Endothelial cell of umbilical vein (primary cell): ENCODE measurements around the gene DNAJC21. TPM values are rescaled to one million over a fixed set of nuclear protein-coding genes. Genes with fewer than 3 reads are reported as not detected.

ENCODE experiments used
- BruUV-seq: library from RNA; stranded (reverse); fragments of 400-500 nt; replicated peaks from 2 replicates; lab custom pipeline; 2021; lab: Mats Ljungman, UMichigan
- CTCF ChIA-PET: fragments of 300-600, 350-600 bp; sonication (Branson Sonifier 250); formaldehyde crosslinking; loops from one replicate; lab custom pipeline; 2021; ENCODE audit warnings: antibody characterized with exemption, inconsistent platforms; lab: Charles Lee
- POLR2A ChIA-PET: fragments of 300-600, 350-600 bp; sonication (Branson Sonifier 250); formaldehyde crosslinking; loops from one replicate; lab custom pipeline; 2021; ENCODE audit warnings: antibody characterized with exemption, inconsistent platforms; lab: Charles Lee
- DNase-seq: peaks from one replicate; pipeline ENCODE4 v3.0.0-alpha.2; 2011; ENCODE audit warnings: low read depth, low spot score
- FAIRE-seq: peaks from 2 replicates; lab custom pipeline; 2011; peaks lifted over from hg19 to GRCh38; lab: Jason Lieb, UNC
- H2AFZ ChIP-seq: 2 replicates; pipeline ENCODE4 v1.6.0; 2012; ENCODE audit warnings: low read depth, low read length, control low read depth, inconsistent platforms
- H3K27ac ChIP-seq: 2 replicates; pipeline ENCODE4 v1.5.1; 2011; ENCODE audit warnings: low read depth, mild to moderate bottlenecking, control low read depth, low read length, moderate library complexity; ENCODE audit not compliant: insufficient read depth
- H3K27me3 ChIP-seq, 2 experiments: 2 replicates each; pipeline versions ENCODE4 v1.6.0 to v1.6.1; 2011; ENCODE audit warnings: low read length in 2 of 2, mixed read lengths in 1 of 2; ENCODE audit not compliant: control insufficient read depth in 2 of 2, insufficient read depth in 2 of 2
- H3K36me3 ChIP-seq, 2 experiments: 2 replicates in 1 of 2; 3 replicates in 1 of 2; pipeline ENCODE4 v1.5.1; 2011; ENCODE audit warnings: low read length in 2 of 2, mild to moderate bottlenecking in 1 of 2, moderate library complexity in 1 of 2; ENCODE audit not compliant: control insufficient read depth in 2 of 2, insufficient read depth in 2 of 2; ENCODE audit errors: extremely low read depth in 1 of 2
- H3K4me1 ChIP-seq: 3 replicates; pipeline ENCODE4 v1.5.1; 2011; ENCODE audit warnings: mild to moderate bottlenecking, low read length; ENCODE audit not compliant: control insufficient read depth, insufficient read depth; ENCODE audit errors: extremely low read depth
- H3K4me2 ChIP-seq: 2 replicates; pipeline ENCODE4 v1.6.1; 2011; ENCODE audit warnings: low read length, control low read depth, mixed read lengths; ENCODE audit not compliant: insufficient read depth
- H3K4me3 ChIP-seq, 3 experiments: fragments of 200-600 bp in 1 of 3; sonication (generic), shearing (Covaris generic) in 1 of 3; replicated peaks in 1 of 3; 2 replicates each; pipeline ENCODE4 v1.5.1; 2011 to 2016; ENCODE audit warnings: control low read depth in 3 of 3, low read length in 3 of 3, mild to moderate bottlenecking in 2 of 3, inconsistent platforms in 1 of 3, low read depth in 1 of 3, moderate library complexity in 1 of 3; ENCODE audit not compliant: insufficient read depth in 1 of 3
- H3K79me2 ChIP-seq: 2 replicates; pipeline ENCODE4 v1.6.0; 2012; ENCODE audit warnings: low read length, inconsistent platforms; ENCODE audit not compliant: control insufficient read depth, insufficient read depth
- H3K9ac ChIP-seq: replicated peaks from 2 replicates; pipeline ENCODE3; 2011; ENCODE audit warnings: low read length, control low read depth; ENCODE audit not compliant: insufficient read depth; ENCODE audit errors: extremely low read depth
- H3K9me1 ChIP-seq: replicated peaks from 3 replicates; pipeline ENCODE4 v1.6.0; 2011; ENCODE audit warnings: mild to moderate bottlenecking, low read length; ENCODE audit not compliant: control insufficient read depth, insufficient read depth; ENCODE audit errors: extremely low read depth
- H3K9me3 ChIP-seq: replicated peaks from 2 replicates; pipeline ENCODE4 v1.5.1; 2012; ENCODE audit warnings: low read length, inconsistent platforms; ENCODE audit not compliant: control insufficient read depth, insufficient read depth
- H4K20me1 ChIP-seq: replicated peaks from 2 replicates; pipeline ENCODE3; 2011; ENCODE audit warnings: mild to moderate bottlenecking, low read length; ENCODE audit not compliant: control insufficient read depth, insufficient read depth; ENCODE audit errors: extremely low read depth
- CTCF ChIP-seq, 2 donors: IDR thresholded peaks; 1 replicate in 1 of 2; 2 replicates in 1 of 2; pipeline ENCODE4 v1.5.1; 2011; ENCODE audit warnings: low read length in 2 of 2, mild to moderate bottlenecking in 2 of 2, moderate library complexity in 2 of 2, control low read depth in 1 of 2, inconsistent platforms in 1 of 2, low read depth in 1 of 2; ENCODE audit not compliant: insufficient read depth in 1 of 2; ENCODE audit errors: extremely low read depth in 1 of 2
- EZH2 ChIP-seq: IDR thresholded peaks from 2 replicates; pipeline ENCODE4 v1.6.1; 2012; ENCODE audit warnings: borderline replicate concordance, low read depth, mild to moderate bottlenecking, moderate library complexity, low read length, inconsistent platforms; ENCODE audit not compliant: severe bottlenecking
- FOS ChIP-seq: IDR thresholded peaks from 2 replicates; pipeline ENCODE4 v1.6.1; 2011; ENCODE audit warnings: mild to moderate bottlenecking, low read length, moderate library complexity, borderline replicate concordance; ENCODE audit not compliant: insufficient read depth
- GATA2 ChIP-seq: IDR thresholded peaks from 2 replicates; pipeline ENCODE4 v1.7.0; 2011; ENCODE audit warnings: low read depth, mild to moderate bottlenecking, moderate library complexity, mixed read lengths, low read length; ENCODE audit not compliant: insufficient read length, insufficient read depth
- JUN ChIP-seq: IDR thresholded peaks from 2 replicates; pipeline ENCODE4 v1.6.1; 2011; ENCODE audit warnings: borderline replicate concordance, low read depth; ENCODE audit not compliant: insufficient read length, insufficient read depth
- MYC ChIP-seq: IDR thresholded peaks from one replicate; pipeline ENCODE4 v1.6.1; 2011; ENCODE audit warnings: mild to moderate bottlenecking, low read depth, low read length
- POLR2A ChIP-seq: IDR thresholded peaks from 2 replicates; pipeline ENCODE4 v1.6.1; 2012; ENCODE audit warnings: low read depth, mild to moderate bottlenecking, control low read depth, low read length
- POLR2AphosphoS5 ChIP-seq: IDR thresholded peaks from 2 replicates; pipeline ENCODE4 v1.6.1; 2012; ENCODE audit warnings: low read depth, mild to moderate bottlenecking, control low read depth, low read length, moderate library complexity; ENCODE audit not compliant: insufficient read depth
- dilution Hi-C: fragments of 300-500 bp; cut with MboI; formaldehyde crosslinking; loops from one replicate; pipeline ENCODE4 v1.15.0; 2019; ENCODE audit warnings: low sequenced_read_pairs; ENCODE audit not compliant: extremely low pct_ligation_motif_present
- intact Hi-C: fragments of 100-400 bp; cut with micrococcal nuclease; formaldehyde crosslinking; loops from one replicate; pipeline ENCODE4 v1.10.0; 2022
- polyA plus RNA-seq, 4 experiments: library from polyadenylated mRNA; depleted of rRNA in 3 of 4; stranded (reverse) in 3 of 4; unstranded in 1 of 4; fragments of >200 nt; gene quantifications; 2 replicates each; pipeline versions ENCODE4 v1.2.1 to v1.2.3, GENCODE V29; 2011 to 2012; ENCODE audit warnings: missing spikeins in 1 of 4
- total RNA-seq: library from RNA; stranded (reverse); gene quantifications from 2 replicates; pipeline ENCODE4 v1.2.3, GENCODE V29; 2021
- TF ChIP-seq, protein P1 (sequence below): IDR thresholded peaks from 2 replicates; pipeline ENCODE4 v1.6.1; 2011; ENCODE audit not compliant: insufficient read depth, insufficient read length

The DNAJC21 gene
- total and polyA plus RNA-seq, 2 donors (not counting 3 experiments of a cell fraction or from before 2014, with no cell fraction given), result 5.3 to 39.4 TPM

DNA sequence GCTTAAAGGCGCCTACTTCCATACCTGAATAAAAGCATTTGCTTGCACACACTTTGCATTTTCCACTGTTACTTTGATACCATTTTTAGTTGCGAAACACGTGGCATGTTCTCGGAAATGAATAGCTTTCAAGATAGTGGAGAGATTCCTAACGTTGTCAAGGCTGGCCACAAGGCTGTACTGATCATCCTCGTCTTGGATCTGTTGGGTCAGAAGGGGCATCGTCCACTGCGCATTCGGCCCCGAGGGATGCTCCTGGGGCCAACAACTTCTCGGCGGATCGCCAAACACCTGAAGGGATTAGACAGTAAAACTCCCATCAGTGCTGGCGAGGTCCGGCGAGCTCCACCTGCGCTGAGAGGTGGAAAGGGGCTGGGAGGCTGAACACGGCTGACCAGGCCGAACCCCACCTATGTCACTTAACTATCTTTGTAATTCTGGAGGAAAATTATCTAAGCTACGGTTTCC is 14.7 kb upstream of the DNAJC21 start:
- Histone ChIP-seq H3K4me2 (peak overlapping the region; percentile 92), H3K9ac (peak overlapping the region; percentile 90), H3K4me3 (peak overlapping the region; percentile 77 to 97 (median 87)), H3K27ac (peak overlapping the region; percentile 64), H3K27me3 (no peaks in the 10 kb centered on the region), H3K79me2 (peaks cover 55% of the 10 kb centered on the region), H3K9me1 (no peaks in the 10 kb centered on the region), H4K20me1 (no peaks in the 10 kb centered on the region), H3K9me3 (no peaks in the 10 kb centered on the region), H3K4me1 (peaks cover 28% of the 10 kb centered on the region), H2AFZ (peak overlapping the region; percentile 57), H3K36me3 (peaks cover 0 to 8% of the 10 kb centered on the region in 2 experiments)
- no peak for TF ChIP-seq FOS
- no peak for TF ChIP-seq EZH2
- TF ChIP-seq MYC, result no peak
- TF ChIP-seq, protein P1, sequence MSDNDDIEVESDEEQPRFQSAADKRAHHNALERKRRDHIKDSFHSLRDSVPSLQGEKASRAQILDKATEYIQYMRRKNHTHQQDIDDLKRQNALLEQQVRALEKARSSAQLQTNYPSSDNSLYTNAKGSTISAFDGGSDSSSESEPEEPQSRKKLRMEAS, result no peak
- TF ChIP-seq POLR2A, result no peak
- no peak for TF ChIP-seq POLR2AphosphoS5
- no peak for TF ChIP-seq JUN
- no peak for TF ChIP-seq GATA2
- no peak for TF ChIP-seq CTCF (IDR thresholded peaks at IDR 0.05; ENCODE audit: extremely low read depth in 1 of 2, insufficient read depth in 1 of 2, low read depth in 1 of 2, low read length in 2 of 2)
- FAIRE-seq, result no peak
- intact Hi-C loops (loop anchor here (1.0 kb wide), 2 partner anchors 10 to 15 kb away; partner anchors contain the start of gene DNAJC21), dilution Hi-C loops (loop anchor here (25.0 kb wide), 1 partner anchor 427 kb away; no protein-coding TSS in a partner anchor)
- CTCF ChIA-PET, result interaction anchor here (1.0 to 2.3 kb wide), 8 partner anchors 9 to 443 kb away, joined by 3 to 14 read pairs (median 5); partner anchors contain the start of gene DNAJC21
- no peak for DNase-seq
- BruUV-seq, result TSS peak; percentile 57
- POLR2A ChIA-PET, result interaction anchor here (1.6 kb wide), 1 partner anchor 15 kb away, joined by 12 read pairs; the partner anchor contains the start of gene DNAJC21
